Airway epithelial cell (primary cell): ENCODE data around the gene CYP8B1. TPM values are rescaled to one million over a fixed set of nuclear protein-coding genes. Genes with fewer than 3 reads are reported as not detected.

Experiments
- total RNA-seq: library from RNA; depleted of rRNA; stranded (reverse); fragments of >200 nt; gene quantifications from 2 replicates; pipeline ENCODE4 v1.2.3, GENCODE V29; 2015

CYP8B1 gene
- not detected in 2 replicates for total RNA-seq

GRCh38 chr3:42875325-42876151 is at the start of gene CYP8B1:
CYP8B1 (minus strand) TSS chr3:42875879; CDS start chr3:42875816, 63 bp downstream.

GRCh38 chr3:42906070-42906847 is 30.6 kb upstream of the CYP8B1 start, which contains the start of gene ZNF662:
ZNF662 (plus strand) TSS chr3:42906142; CDS start chr3:42908115, 1,973 bp downstream.

Other genes with a start within 250 kb of the CYP8B1 start
- 5.7 and 9.1 TPM in 2 replicates for gene ZBTB47, start 222.2 kb downstream of the CYP8B1 start, total RNA-seq
- gene KLHL40, start 190.3 kb downstream of the CYP8B1 start, total RNA-seq, result not detected in 2 replicates
- gene HHATL, start 173.1 kb downstream of the CYP8B1 start, total RNA-seq, result not detected in 2 replicates
- gene CCDC13, start 102.6 kb downstream of the CYP8B1 start, total RNA-seq, result 0.19 and 0.35 TPM in 2 replicates
- 247 and 272 TPM in 2 replicates for gene HIGD1A, start 71.4 kb downstream of the CYP8B1 start, total RNA-seq
- gene ACKR2, start 66.4 kb downstream of the CYP8B1 start, total RNA-seq, result 0.56 and 0.92 TPM in 2 replicates
- 0.09 and 0.35 TPM in 2 replicates for gene ZNF662, start 30.3 kb upstream of the CYP8B1 start, total RNA-seq
- 0.07 and 0.98 TPM in 2 replicates for gene GASK1A, start 103.4 kb upstream of the CYP8B1 start, total RNA-seq
- 14.2 and 17.9 TPM in 2 replicates for gene POMGNT2, start 230.2 kb upstream of the CYP8B1 start, total RNA-seq